ENCODE data around the gene CLIP2.
"Not testable (repeated sequence)": the region's sequence is repeated elsewhere in the genome, so short reads cannot be mapped to it uniquely, and the experiment has no call there.

DNA sequence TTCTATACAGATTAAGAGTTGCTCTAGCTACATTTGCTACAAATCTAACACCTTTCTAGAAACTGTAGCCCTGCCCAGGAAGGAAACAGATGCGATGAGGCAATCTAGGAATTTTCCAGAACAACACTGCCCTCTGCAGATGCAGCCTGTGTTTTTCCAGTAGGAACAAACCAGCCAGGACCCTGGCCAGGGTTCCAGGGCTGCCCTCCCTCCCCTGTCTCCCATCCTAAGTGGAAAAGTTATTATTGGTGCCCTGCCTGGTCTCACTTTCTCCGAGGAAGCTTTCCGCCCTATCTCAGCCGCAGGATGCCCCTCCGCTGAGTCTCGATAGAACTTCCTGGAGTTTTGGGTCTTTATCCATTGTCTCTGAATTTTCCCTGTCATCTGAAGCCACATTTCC is 104.5 kb downstream of the CLIP2 start:
- TF ChIP-seq EZH2phosphoT487 (IDR thresholded peaks at IDR 0.05; ENCODE audit: borderline replicate concordance) = not testable (repeated sequence)
- TF ChIP-seq, protein P1, sequence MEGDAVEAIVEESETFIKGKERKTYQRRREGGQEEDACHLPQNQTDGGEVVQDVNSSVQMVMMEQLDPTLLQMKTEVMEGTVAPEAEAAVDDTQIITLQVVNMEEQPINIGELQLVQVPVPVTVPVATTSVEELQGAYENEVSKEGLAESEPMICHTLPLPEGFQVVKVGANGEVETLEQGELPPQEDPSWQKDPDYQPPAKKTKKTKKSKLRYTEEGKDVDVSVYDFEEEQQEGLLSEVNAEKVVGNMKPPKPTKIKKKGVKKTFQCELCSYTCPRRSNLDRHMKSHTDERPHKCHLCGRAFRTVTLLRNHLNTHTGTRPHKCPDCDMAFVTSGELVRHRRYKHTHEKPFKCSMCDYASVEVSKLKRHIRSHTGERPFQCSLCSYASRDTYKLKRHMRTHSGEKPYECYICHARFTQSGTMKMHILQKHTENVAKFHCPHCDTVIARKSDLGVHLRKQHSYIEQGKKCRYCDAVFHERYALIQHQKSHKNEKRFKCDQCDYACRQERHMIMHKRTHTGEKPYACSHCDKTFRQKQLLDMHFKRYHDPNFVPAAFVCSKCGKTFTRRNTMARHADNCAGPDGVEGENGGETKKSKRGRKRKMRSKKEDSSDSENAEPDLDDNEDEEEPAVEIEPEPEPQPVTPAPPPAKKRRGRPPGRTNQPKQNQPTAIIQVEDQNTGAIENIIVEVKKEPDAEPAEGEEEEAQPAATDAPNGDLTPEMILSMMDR (conservative IDR thresholded peaks at IDR 0.05; ENCODE audit: low read length) = peak; percentile 38; the same call in 1 of the 2 replicates

All from Loucy (cell line).